Activated effector memory CD4-positive, alpha-beta T cell treated with Interleukin-2 at 50 U/mL for 16 hours (primary cell): Measurements from ENCODE around the gene RHPN2.

ENCODE experiments used
- DNase-seq: peaks from one replicate; pipeline ENCODE4 v3.0.0-alpha.2; 2020

The RHPN2 gene

DNA sequence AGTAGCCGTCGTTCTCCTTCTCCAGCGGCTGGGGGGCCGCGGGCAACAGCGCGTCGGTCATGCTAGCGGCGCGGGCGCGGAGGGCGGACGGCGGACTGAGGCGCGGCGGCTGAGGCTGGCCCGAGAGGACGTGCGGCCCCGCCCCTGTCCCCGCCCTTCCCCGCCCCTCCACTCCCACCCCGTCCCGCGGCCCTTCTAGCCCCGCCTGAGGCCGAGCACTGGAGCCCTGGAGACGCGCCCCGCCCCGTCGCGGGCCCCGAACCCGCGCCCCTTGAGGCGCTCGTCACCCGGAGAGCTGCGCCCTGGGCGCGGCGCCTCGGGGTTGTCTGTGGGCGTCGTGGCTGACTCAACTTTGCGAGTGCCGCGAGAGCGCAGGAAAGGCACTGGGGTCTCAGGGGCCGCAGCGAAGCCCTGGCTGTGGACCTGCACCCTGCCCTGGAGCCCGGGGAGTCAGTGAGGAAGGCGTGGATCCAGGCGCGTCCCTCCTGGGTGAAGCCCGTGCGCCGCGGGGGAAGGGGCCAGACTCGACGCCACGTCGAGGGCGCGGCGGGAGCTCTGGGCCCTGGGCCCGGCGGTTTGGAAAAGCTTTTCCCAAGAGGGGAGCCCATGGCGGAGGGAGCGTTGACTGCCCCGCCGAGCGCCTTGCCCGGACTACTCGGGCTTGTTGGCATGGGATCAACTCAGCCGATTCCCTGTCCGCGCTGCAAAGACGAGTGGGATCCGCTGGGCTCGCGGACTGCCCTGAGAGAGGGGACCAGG lies at the start of gene RHPN2:
Gene RHPN2 (minus strand): TSS at position 97 of the 759 bp plus-strand sequence. CDS start 36 bp downstream, at position 61.
- peak; percentile 8 for DNase-seq

DNA sequence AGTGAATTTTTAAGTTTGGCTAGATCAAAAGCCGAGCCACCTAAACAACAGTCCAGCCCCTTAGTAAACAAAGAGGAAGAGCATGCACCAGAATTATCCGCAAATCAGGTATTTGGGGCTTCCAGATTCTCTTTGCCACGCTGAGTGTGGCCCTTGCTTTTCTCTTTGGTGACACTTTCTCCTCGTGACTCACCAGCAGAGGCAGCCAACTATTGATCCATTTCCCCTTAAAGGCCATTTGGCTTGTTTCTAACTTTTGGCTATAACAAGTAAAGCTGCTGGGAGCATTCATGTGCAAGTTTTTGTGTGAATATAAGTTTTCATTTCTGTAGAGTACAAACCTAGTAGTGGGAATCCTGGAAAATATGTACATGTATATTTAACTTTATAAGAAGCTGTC lies 49.6 kb upstream of the RHPN2 start:
- DNase-seq = no peak

DNA sequence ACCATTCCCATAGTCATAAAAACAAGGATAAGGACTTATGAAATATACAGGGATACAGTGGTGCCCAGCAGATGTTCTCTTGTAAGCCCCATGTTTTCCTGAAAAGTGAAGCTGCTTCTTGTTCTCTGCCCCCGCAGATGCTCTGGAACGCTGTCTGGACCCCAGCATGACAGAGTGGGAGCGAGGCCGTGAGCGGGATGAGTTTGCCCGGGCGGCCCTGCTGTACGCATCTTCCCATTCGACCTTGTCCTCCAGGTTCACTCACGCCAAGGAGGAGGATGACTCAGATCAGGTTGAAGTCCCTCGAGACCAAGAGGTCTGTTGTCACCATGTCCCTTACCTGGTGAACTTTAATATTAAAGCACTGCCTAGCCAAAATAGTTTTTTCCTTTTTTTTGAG lies 46.9 kb upstream of the RHPN2 start:
- DNase-seq = no peak

DNA sequence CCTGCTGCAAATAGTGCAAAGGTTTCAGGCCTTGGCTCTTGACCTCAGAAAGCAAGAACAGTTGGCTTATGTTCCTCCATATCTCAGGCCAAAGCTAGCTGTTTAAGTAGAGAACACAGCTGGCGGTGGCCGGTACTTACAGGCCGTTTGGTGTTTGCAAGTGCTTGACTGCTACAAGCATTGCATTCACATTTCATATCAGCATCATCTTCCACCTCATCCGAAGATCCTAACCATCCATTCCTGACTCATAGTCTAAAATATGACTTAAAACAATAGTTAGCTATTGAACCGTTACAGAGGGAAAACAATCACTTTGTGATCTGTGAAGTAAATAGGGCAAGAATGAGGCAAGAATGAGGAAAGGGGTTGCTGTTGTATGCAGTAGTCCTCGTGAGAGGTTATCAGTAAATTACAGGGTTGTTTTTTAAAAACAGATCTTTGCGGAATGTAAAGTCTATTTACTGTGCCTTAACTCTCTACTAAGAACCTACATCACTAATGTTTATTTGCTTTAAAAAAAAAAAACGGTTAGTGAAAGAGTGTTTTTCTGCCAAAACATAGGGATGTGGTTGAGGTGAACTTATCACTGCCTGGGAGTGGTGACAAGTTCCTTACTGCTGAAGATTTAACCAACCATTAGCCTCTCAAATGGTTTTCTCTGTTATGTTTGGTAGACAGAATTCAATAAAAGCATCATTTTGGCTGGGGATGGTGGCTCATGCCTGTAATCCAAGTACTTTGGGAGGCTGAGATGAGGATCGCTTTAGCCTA lies 45.6 kb upstream of the RHPN2 start:
- no peak for DNase-seq

DNA sequence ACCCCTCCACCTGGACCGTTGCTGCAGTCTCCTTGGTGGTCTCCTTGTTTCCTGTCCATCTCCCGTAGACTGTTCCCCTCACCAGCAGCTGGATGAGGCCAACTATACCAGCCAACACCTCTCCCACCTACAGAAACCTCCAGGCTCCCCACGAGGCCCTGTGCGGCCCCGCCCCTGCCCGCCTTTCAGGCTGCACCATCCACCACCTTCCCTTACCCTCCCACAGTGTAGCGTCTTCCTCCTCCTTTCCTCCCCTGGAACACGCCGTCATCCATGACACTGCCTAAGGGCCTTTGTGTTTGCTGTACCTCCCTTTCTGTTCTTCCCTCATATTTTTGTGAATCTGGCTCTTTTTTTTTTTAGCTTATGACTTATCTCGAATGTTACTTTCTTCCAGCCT lies 43.5 kb upstream of the RHPN2 start:
- no peak for DNase-seq

DNA sequence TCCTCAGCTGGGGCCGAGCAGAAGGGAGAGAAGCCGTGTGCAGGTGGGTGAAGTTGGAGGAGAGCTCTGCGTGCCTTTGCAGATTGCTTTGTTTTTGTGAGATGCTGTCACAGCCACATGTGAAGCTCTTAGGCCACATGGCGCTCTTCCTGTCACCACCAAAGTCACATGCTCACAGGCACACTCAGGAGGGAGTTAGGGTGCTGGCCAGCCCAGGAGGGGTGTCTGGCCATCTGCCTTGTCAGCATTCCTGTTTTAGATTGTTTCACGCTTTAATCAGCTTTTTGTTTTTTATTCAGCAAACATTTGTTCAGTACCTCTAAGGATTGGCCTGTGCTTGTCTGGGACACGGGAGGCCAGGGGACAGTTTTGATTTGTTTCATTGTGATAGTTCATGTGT lies 38.2 kb upstream of the RHPN2 start:
- DNase-seq = no peak

DNA sequence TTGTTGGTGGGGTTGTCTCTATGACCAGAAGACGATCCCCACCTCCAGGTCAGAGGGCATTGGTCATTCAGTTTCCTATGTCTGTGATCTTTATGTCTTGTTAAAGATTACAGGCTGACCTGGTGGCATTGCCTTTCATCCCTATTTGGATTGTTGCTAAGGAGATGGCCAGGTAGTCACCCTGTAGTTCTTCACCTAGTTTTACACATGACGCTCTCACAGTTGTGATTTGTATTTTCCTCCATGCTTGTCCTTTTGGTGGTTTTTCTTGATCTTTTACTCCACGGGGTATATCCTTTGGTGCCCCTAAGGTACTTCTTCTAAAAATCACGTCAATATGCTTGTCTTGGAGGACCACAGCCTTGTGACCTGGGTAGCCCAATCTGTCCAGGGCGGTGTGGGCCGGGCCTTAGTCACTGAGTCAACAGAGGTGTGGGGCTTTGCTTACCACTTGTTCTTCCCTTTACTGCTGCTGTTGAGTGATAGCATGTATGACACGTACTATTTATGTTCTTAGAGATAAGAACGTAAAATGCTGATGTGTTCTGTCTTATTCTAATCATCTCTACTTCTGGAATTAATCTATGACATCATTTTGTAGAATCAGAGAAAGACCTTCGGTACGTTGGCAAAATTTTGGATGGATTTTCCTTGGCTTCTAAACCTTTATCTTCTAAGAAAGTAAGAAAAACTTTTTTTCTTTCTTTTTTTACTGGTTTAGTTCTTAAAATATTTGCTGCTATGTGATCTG lies 36.4 kb upstream of the RHPN2 start:
- no peak for DNase-seq

DNA sequence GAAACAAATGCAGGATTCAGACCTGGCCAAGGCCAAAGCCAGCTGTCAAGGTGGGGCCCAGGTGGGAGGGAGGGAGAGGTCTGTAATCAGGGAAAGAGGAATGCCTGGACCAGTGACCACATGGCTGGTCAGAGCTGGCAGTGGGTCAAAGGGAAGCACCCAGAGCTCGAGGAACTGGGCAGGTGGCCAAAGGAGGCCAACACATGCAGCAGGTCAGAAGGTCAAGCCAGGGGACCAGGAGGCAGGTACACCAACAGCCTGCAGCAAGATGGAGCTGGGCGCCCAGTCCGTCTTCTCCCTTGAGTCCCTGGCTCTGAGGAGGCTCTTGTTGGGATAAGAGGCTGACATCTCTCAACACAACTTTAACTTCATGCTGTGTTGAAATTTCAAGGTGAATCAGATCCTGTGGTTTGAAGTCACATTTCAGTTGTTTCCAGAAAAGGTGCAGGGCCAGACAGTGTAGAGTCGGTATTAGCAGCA lies 33.4 kb upstream of the RHPN2 start:
- DNase-seq = no peak

DNA sequence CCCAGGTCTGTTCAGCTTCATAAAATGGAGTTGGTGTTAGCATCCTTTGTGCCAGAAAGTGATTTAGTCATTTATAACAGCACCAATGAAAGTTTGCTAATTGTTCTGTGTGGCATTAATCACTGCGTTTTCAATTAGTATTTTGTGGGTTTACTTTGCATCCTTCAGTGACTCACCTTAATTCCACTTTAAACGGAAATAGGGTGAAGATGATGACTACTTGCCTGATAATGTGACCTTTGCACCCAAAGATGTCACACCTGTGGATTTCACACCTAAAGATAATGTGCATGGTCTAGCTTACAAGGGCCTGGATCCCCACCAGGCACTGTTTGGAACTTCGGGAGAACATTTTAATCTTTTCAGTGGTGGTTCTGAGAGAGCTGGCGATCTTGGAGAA lies 31.3 kb upstream of the RHPN2 start:
- no peak for DNase-seq

DNA sequence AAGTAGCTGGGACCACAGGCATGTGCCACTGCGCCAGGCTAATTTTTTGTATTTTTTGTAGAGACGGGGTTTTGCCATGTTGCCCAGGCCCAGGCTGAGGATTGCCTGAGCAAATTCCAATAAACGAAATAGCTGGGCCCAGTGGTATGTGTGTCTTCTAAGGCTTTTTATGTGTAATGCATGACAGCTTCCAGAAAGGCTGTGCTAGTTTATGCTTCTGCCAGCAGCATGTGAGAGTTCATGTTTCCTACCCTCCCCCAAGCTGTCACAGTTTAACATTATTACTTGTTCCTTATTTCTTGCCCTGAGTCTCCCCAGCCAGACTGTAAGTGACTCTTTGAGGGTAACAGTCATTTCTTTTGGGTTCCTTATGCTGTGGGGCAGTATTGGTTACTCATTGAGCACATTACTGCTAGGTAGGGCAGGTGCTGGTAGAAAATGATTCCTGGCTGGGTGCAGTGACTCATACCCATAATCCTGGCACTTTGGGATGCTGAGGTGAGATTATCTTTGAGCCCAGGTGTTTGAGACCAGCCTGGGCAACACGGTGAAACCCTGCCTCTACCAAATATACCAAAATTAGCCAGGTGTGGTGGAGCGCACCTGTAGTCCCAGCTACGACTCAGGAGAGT lies 29.9 kb upstream of the RHPN2 start:
- no peak for DNase-seq

DNA sequence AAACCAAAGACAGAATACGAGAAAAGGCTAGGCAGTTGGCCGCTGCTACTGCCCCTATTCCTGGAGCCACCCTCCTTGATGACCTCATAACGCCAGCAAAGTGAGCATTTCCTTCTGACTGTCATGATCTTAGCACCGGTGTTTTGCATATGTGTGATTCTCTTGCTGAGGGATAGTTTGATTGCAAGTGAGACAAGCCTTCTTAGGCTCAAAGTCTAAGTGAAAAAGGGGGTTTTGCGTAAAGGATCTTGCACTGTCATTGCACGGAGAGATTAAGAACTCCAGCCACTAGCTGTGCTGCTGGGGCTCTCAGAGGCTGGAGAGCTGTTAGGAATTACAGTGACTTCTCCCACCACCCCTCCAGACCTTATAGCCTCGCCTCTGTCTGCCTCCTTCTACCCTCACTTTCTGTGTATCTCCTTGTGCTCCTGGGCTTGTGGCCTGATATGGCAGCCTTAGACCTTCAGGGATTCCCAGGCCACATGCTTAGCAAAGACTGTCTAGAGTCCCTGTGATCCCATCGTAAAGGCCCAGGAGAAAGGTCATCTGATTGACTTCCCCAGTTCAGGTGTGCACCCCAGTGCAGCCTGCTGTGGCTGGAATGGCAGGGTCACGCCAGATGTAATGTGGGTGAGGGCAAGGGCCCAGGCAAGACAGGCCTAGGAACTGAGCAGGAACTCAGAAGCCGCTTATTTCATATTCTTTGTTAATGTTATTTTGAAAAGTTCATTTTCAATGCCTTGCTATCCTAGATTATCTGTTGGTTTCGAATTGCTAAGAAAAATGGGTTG lies 28.9 kb upstream of the RHPN2 start:
- no peak for DNase-seq

DNA sequence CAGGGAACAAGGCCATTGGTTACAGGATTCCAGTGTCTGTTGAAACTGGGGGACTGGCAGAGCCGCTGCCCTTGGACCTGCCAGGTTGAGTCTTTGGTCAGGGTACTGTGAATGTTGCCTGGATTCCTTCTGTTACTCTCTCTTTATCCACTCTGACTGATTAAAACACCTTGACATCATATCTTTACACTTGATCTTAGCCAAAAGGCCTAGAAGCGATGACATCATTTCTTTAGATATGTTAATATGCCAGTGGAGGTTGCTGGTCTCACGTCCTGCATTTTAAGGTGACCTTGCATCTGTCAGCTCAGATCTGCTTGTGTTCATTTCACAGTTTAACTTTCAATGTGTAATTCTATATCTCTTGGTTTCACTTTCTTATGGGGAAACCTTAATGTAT lies 25.5 kb upstream of the RHPN2 start:
- no peak for DNase-seq

DNA sequence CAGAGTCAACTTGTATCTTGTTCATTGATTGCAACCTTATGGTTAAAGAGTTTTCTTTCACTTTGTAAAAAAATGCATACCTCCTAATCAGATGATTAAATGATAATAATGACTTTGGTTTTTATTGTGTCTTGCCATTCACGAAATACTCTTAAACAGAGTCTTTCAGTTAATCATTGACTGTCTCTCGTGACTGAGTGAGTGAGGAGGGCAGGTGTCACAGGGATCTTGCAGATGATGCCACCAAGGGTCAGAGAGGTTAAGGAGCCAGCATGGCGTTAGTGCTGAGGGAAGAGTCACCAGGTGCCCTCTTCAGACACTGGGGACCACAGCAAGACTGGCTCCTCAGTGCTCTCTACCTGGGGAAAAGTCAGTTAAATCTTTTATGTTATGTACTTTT lies 24.3 kb upstream of the RHPN2 start:
- DNase-seq = no peak

DNA sequence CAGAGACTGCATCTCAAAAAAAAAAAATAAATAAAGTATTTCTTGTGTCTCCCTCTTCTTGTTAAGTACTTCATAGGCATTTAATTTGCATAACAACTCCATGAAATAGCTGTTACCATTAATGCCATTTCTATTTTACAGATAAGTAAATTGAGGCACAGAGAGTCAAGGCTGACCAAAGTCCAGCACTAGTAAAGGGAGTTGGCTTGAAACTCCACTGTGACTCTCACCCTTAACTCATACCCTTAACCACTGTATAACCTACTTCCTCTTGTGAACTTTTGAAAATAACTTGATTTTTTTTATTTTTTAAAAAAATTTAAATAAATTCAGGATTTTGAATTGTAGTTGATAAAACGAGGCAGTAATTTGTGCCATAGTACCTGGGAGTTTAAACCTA lies 22.3 kb upstream of the RHPN2 start:
- no peak for DNase-seq

DNA sequence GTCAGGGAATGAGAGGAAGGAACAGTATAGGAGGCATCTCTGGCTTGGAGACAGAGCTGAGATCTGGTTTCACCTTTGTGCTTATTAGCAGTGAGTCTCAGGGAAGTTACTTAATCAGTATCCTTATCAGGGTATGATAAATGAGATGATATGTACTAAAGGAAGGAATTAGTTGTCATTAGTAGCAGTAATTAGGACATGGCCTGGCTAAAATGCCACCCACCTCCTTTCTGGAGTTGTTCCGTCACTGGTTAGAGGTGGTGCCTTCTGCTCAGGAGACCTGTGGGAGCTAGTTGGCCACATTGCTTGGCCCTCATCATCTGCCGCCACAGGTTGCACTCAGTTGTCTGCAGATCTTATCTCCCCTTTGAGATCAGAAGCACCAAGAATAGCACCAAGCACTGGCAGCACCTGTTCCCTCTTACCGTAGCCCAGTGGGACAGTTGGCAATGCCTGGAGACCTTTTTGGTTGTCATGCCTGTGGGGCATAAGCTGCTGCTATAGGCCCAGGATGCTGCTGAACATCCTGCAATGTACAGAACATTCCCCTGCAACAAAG lies 21.0 kb upstream of the RHPN2 start:
- no peak for DNase-seq

DNA sequence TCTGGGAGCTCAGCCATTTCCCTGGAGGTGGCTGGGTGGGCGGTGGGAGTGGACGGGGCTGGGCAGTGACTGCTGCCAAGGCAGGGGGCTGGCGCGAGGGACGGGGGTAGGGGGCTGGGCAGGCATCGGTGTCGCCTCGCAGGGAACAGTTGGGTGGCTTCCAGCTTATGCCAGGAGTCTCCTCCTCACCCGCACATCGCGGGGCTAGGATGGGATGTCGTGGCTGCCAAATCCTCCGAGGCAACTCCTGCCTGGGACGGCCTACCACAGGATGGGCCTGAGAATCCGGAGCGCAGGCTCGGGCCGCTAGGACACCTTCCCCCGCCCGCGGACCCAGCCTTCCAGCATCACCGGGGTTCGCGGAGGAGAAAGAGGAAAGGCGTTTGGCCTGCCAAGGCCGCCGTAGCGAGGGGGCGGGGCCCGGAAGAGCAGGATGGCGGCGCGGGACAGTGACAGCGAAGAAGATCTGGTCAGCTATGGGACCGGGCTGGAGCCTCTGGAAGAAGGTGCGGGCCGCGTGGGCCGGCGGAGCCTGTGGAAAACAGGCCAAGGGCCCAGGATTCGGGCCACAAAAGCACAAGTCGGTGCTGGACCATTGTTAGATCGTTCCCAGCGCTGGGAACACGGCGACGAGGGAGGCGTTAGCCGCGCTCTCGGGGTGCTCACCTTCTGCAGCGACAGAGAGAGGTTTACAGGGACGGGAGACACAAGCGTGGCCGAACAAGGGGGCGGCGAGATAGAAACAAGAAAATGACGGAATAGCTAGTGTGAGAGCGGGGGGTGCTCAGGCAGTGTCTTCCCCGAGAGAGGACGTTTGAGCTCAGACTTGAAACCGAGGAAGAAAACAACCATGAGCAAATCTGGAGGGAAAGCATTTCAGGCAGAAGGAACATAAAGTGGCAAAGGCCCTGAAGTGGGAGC lies 16.3 kb upstream of the RHPN2 start, which contains the start of gene GPATCH1:
Gene GPATCH1 (plus strand): TSS at position 421 of the 921 bp plus-strand sequence. CDS start 13 bp downstream, at position 434.
- DNase-seq = peak; percentile 80

DNA sequence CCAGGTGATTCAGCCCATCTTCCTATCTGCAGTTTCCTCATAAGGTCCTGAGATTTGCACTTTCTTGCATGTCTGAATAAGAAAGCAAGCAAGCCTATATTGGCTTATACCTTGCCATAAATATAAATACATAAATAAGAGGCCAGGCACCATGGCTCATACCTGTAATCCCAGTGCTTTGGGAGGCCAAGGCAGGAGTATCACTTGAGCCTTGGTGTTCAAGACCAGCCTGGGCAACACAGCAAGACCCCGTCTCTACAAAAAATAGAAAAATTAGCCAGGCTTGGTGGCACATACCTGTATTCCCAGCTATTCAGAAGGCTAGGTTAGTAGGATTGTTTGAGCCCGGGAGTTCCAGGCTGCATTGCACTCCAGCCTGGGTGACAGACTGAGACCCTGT lies 10.8 kb upstream of the RHPN2 start:
- DNase-seq = no peak

DNA sequence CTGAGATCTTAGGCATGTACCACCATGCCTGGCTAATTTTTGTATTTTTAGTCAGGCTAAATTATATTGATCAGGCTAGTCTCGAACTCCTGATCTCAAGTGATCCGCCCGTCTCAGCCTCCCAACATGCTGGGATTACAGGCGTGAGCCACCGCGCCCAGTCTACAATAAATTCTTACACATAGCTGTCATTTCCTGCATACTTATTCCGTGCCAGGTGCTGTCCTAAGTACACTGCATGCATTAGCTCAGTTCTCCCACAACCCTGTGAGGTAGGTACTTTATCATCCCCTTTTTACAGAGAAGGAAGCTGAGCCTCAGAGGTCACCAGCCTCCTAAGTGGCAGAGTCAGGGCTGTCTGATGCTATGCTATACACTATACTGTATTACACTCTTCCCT lies 7.2 kb upstream of the RHPN2 start:
- DNase-seq = no peak

DNA sequence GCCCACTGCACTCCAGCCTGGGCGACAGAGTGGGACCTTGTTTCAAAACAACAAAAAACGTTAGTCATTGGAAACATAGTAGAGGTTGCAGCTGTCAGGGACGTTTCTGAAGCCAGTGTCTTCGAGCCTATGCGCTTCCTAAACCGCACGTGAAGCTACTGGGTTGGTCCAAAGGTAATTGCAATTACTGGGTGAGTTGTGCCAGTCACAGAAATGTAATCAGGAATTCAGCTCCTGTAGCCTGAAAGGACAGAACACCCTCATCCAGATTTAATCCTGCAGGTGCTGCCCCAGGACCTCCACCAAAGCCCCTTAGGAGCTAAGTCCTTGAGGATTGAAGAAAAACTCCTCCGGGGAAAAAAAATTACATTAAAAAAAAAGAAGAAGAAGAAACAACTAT lies 2.4 kb upstream of the RHPN2 start:
- no peak for DNase-seq

DNA sequence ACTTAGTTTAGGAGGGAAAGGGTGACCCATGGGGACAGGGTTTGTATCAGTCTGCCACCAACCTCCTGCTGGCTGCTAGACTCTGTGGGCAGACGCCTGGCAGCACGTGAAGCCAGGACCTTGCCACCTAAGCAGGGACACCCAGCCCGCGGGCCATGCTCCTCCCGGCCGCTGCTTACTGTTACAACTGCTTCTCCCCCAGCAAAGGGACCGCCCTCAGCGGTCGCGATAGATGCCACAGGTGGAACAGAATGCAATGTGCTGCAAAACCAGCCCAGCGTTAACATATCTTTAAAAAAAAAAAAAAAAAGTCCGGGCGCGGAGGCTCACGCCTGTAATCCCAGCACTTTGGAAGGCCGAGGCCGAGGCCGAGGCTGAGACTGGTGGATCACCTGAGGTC lies 1.9 kb upstream of the RHPN2 start:
- no peak for DNase-seq

DNA sequence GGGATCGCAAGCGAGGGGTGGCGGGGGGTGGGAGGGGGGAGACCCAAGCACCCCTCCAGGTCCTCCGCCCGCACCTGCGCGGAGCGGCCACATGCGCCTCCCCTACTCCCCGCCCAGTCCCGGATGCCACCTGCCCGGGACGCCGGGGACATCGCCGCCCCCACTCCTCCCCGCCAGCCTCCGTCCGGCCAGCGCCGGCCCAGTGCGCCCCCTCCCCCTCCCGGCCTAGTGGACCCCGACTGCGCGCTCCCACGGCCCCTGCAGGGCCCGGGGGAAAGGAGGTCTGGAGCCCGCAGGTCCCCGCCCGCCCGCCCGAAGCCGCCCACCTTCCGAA lies 263 bp downstream of the RHPN2 start:
- no peak for DNase-seq
